HCT116 (cell line): ENCODE results near the gene GSTT4. TPM values are rescaled to one million over a fixed set of nuclear protein-coding genes. Genes with fewer than 3 reads are reported as not detected.

ENCODE experiments used
- ATAC-seq: fragments of 200-7000 bp; cut with Tn5 transposase; 2 replicates; pipeline ENCODE4 v1.9.1; 2020; ENCODE audit warnings: mild to moderate bottlenecking, moderate library complexity
- BruUV-seq: library from RNA; stranded (reverse); fragments of 400-500 nt; replicated peaks from 2 replicates; lab custom pipeline; 2021; lab: Mats Ljungman, UMichigan
- CTCF ChIA-PET: fragments of 300-600 bp; sonication (Branson Sonifier 250); formaldehyde crosslinking; loops from one replicate; lab custom pipeline; 2021; ENCODE audit warnings: antibody characterized with exemption; lab: Charles Lee
- POLR2A ChIA-PET: fragments of 300-600, 350-600 bp; sonication (Branson Sonifier 250); formaldehyde crosslinking; loops from one replicate; lab custom pipeline; 2021; ENCODE audit warnings: antibody characterized with exemption; lab: Charles Lee
- RAD21 ChIA-PET, 2 experiments: fragments of 300-600 bp; sonication (Branson Sonifier 250); formaldehyde crosslinking; loops; one replicate each; lab custom pipeline; 2023; ENCODE audit warnings: low total read pairs in 2 of 2; ENCODE audit not compliant: uncharacterized antibody in 2 of 2, unreplicated experiment in 2 of 2, low non-redundant PET in 1 of 2; lab: Charles Lee
- DNase-seq: peaks from one replicate; pipeline ENCODE4 v3.0.0-alpha.2; 2010; ENCODE audit warnings: low read depth, low spot score
- H2AFZ ChIP-seq: fragments of 200-600 bp; shearing (Covaris generic), sonication (generic); 2 replicates; pipeline ENCODE4 v1.6.1; 2017; ENCODE audit warnings: low read depth, mixed run types, mixed read lengths, antibody characterized with exemption, low read length; ENCODE audit not compliant: poor library complexity, severe bottlenecking
- H3K27ac ChIP-seq: 2 replicates; pipeline ENCODE4 v1.5.1; 2012; ENCODE audit warnings: low read depth, low read length
- H3K27me3 ChIP-seq: fragments of 200-600 bp; sonication (generic); 2 replicates; pipeline ENCODE4 v1.6.1; 2016; ENCODE audit warnings: mixed run types, low read length, mixed read lengths; ENCODE audit not compliant: insufficient read depth
- H3K36me3 ChIP-seq, 2 experiments: fragments of 200-500 bp in 1 of 2; fragments of 200-600 bp in 1 of 2; sonication (Bioruptor generic) in 1 of 2; sonication (generic) in 1 of 2; 2 replicates each; pipeline versions ENCODE4 v1.5.1 to v1.6.1; 2014 to 2016; ENCODE audit warnings: low read length in 2 of 2, inconsistent platforms in 1 of 2, mixed read lengths in 1 of 2, mixed run types in 1 of 2; ENCODE audit not compliant: insufficient read depth in 2 of 2, control insufficient read depth in 1 of 2
- H3K4me1 ChIP-seq, 2 experiments: fragments of 200-600 bp in 1 of 2; sonication (generic) in 1 of 2; 2 replicates each; pipeline versions ENCODE4 v1.5.1 to v1.6.1; 2012 to 2017; ENCODE audit warnings: low read length in 2 of 2, inconsistent platforms in 1 of 2, mild to moderate bottlenecking in 1 of 2, mixed read lengths in 1 of 2, mixed run types in 1 of 2, moderate library complexity in 1 of 2; ENCODE audit not compliant: insufficient read depth in 2 of 2, control insufficient read depth in 1 of 2
- H3K4me2 ChIP-seq: fragments of 200-600 bp; sonication (generic); 2 replicates; pipeline ENCODE4 v1.6.1; 2017; ENCODE audit warnings: mixed run types, low read length, mixed read lengths
- H3K4me3 ChIP-seq, 2 experiments: fragments of 200-600 bp in 1 of 2; sonication (generic) in 1 of 2; replicated peaks in 1 of 2; 2 replicates each; pipeline ENCODE4 v1.5.1; 2011 to 2016; ENCODE audit warnings: low read length in 2 of 2, control low read depth in 1 of 2, low read depth in 1 of 2, mild to moderate bottlenecking in 1 of 2, mixed read lengths in 1 of 2, mixed run types in 1 of 2
- H3K79me2 ChIP-seq: fragments of 200-600 bp; sonication (generic); 2 replicates; pipeline ENCODE4 v1.6.1; 2017; ENCODE audit warnings: mild to moderate bottlenecking, mixed run types, low read length, moderate library complexity, mixed read lengths; ENCODE audit not compliant: insufficient read depth
- H3K9ac ChIP-seq: fragments of 200-600 bp; sonication (generic); 2 replicates; pipeline ENCODE4 v1.6.1; 2016; ENCODE audit warnings: low read length, mixed read lengths
- H3K9me2 ChIP-seq: fragments of 200-600 bp; sonication (generic), shearing (Covaris generic); 2 replicates; pipeline ENCODE4 v1.6.1; 2017; ENCODE audit warnings: mixed run types, mild to moderate bottlenecking, moderate library complexity; ENCODE audit not compliant: insufficient read depth
- H3K9me3 ChIP-seq, 2 experiments: fragments of 200-500 bp in 1 of 2; fragments of 200-600 bp in 1 of 2; sonication (Bioruptor generic) in 1 of 2; sonication (generic) in 1 of 2; 2 replicates each; pipeline ENCODE4 v1.6.1; 2014 to 2017; ENCODE audit warnings: low read length in 2 of 2, mixed read lengths in 2 of 2, inconsistent platforms in 1 of 2, low read depth in 1 of 2, mild to moderate bottlenecking in 1 of 2, mixed run types in 1 of 2, moderate library complexity in 1 of 2; ENCODE audit not compliant: control insufficient read depth in 1 of 2, insufficient read depth in 1 of 2
- H4K20me1 ChIP-seq: fragments of 200-600 bp; sonication (generic), shearing (Covaris generic); 2 replicates; pipeline ENCODE4 v1.6.1; 2017; ENCODE audit warnings: mixed run types, mild to moderate bottlenecking, moderate library complexity; ENCODE audit not compliant: insufficient read depth
- ATF3 ChIP-seq: IDR thresholded peaks from 2 replicates; pipeline ENCODE4 v1.6.1; 2012
- CBX3 ChIP-seq: IDR thresholded peaks from 2 replicates; pipeline ENCODE4 v1.6.1; 2012; ENCODE audit warnings: low read depth
- CEBPB ChIP-seq: IDR thresholded peaks from 2 replicates; pipeline ENCODE4 v1.6.1; 2012; ENCODE audit warnings: low read depth
- EGR1 ChIP-seq: IDR thresholded peaks from 2 replicates; pipeline ENCODE4 v1.6.1; 2012; ENCODE audit warnings: low read depth
- ELF1 ChIP-seq: IDR thresholded peaks from 2 replicates; pipeline ENCODE4 v1.6.1; 2012; ENCODE audit warnings: low read depth, borderline replicate concordance
- EZH2phosphoT487 ChIP-seq: fragments of 200-600 bp; IDR thresholded peaks from 2 replicates; pipeline ENCODE4 v1.6.1; 2018; ENCODE audit warnings: antibody characterized with exemption, borderline replicate concordance
- JUND ChIP-seq: IDR thresholded peaks from 2 replicates; pipeline ENCODE4 v1.6.1; 2012
- POLR2A ChIP-seq: IDR thresholded peaks from 2 replicates; pipeline ENCODE4 v1.7.0; 2011; ENCODE audit warnings: borderline replicate concordance; ENCODE audit not compliant: insufficient read depth, insufficient read length; ENCODE audit errors: extremely low read depth
- POLR2AphosphoS5 ChIP-seq: IDR thresholded peaks from 2 replicates; pipeline ENCODE4 v1.6.1; 2011; ENCODE audit warnings: mild to moderate bottlenecking, low read depth, low read length, moderate library complexity
- RAD21 ChIP-seq: IDR thresholded peaks from 2 replicates; pipeline ENCODE4 v1.6.1; 2012; ENCODE audit warnings: low read depth, mild to moderate bottlenecking
- REST ChIP-seq: IDR thresholded peaks from 2 replicates; pipeline ENCODE4 v1.6.1; 2012; ENCODE audit warnings: low read depth
- SRF ChIP-seq: IDR thresholded peaks from 2 replicates; pipeline ENCODE4 v1.6.1; 2012; ENCODE audit warnings: low read depth
- TCF7L2 ChIP-seq: IDR thresholded peaks from 2 replicates; pipeline ENCODE4 v1.7.0; 2011; ENCODE audit warnings: borderline replicate concordance, inconsistent platforms; ENCODE audit not compliant: insufficient read depth, insufficient read length; ENCODE audit errors: extremely low read depth
- YY1 ChIP-seq: IDR thresholded peaks from 2 replicates; pipeline ENCODE4 v1.6.1; 2011; ENCODE audit warnings: low read length, low read depth, moderate library complexity, mild to moderate bottlenecking; ENCODE audit not compliant: insufficient replicate concordance; ENCODE audit errors: extremely low read depth
- ZFX ChIP-seq: fragments of 450-650 bp; IDR thresholded peaks from 2 replicates; pipeline ENCODE4 v1.6.1; 2017
- ZNF274 ChIP-seq: fragments of 200-500 bp; sonication (Bioruptor generic); IDR thresholded peaks from 2 replicates; pipeline ENCODE4 v1.6.1; 2014; ENCODE audit warnings: mild to moderate bottlenecking, low read depth, low read length, inconsistent platforms
- intact Hi-C: fragments of 100-400 bp; cut with micrococcal nuclease; formaldehyde crosslinking; loops from 2 replicates; pipeline ENCODE4 v1.10.0; 2022
- total RNA-seq: library from RNA; stranded (reverse); gene quantifications from one replicate; pipeline ENCODE4 v1.2.1, GENCODE V29; 2021; ENCODE audit not compliant: unreplicated experiment
- TF ChIP-seq, protein P1 (sequence below): IDR thresholded peaks from 2 replicates; pipeline ENCODE4 v1.6.1; 2012
- TF ChIP-seq, protein P2 (sequence below), 3 experiments: fragments of 200-600 bp in 1 of 3; sonication (generic) in 1 of 3; IDR thresholded peaks in 2 of 3; conservative IDR thresholded peaks in 1 of 3; 2 replicates each; pipeline ENCODE4 v1.5.1; 2012 to 2017; ENCODE audit warnings: low read depth in 2 of 3, low read length in 2 of 3, antibody characterized with exemption in 1 of 3, borderline replicate concordance in 1 of 3, control low read depth in 1 of 3, mild to moderate bottlenecking in 1 of 3, mixed read lengths in 1 of 3, mixed run types in 1 of 3, moderate library complexity in 1 of 3; ENCODE audit not compliant: insufficient read depth in 1 of 3

GSTT4 gene
- total RNA-seq, 1 experiment from 2014 or later = not detected

DNA sequence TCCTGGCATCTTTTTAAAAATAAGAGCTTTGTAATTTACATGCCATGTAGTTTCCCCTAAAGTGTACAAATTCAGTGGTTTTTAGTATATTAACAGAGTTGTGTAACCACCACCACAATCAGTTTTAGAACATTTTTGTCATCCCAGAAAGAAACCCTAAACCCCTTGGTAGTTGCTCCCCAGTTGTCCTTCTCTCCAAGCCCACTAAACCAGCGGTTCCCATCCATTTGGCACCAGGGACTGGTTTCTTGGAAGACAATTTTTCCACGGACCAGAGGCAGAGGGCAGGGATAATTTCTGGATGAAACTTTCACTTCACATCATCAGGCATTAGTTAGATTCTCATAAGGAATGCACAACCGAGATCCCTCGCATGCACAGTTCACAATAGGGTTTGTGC is 28.5 kb upstream of the GSTT4 start (continued):
- TF ChIP-seq SRF (no peak), ELF1 (no peak)
- TF ChIP-seq, protein P1, sequence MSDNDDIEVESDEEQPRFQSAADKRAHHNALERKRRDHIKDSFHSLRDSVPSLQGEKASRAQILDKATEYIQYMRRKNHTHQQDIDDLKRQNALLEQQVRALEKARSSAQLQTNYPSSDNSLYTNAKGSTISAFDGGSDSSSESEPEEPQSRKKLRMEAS = no peak
- TF ChIP-seq, all 23 proteins: peak for 0

- H3K4me3 ChIP-seq = no peak overlapping the region
- no peaks in the 10 kb centered on the region for H3K9me2 ChIP-seq
- ATAC-seq (no peak), DNase-seq (no peak)
- peaks cover 99% of the 10 kb centered on the region for H3K79me2 ChIP-seq
- no peaks in the 10 kb centered on the region for H3K4me1 ChIP-seq
- TF ChIP-seq CBX3 (no peak), EZH2phosphoT487 (no peak), TCF7L2 (no peak), REST (no peak), EGR1 (no peak), YY1 (no peak), CEBPB (no peak), POLR2AphosphoS5 (no peak), POLR2A (no peak), JUND (no peak), ZFX (no peak), ATF3 (no peak), RAD21 (no peak), SRF (no peak), ZNF274 (no peak)
- TF ChIP-seq, protein P1 = no peak
- TF ChIP-seq, protein P2, sequence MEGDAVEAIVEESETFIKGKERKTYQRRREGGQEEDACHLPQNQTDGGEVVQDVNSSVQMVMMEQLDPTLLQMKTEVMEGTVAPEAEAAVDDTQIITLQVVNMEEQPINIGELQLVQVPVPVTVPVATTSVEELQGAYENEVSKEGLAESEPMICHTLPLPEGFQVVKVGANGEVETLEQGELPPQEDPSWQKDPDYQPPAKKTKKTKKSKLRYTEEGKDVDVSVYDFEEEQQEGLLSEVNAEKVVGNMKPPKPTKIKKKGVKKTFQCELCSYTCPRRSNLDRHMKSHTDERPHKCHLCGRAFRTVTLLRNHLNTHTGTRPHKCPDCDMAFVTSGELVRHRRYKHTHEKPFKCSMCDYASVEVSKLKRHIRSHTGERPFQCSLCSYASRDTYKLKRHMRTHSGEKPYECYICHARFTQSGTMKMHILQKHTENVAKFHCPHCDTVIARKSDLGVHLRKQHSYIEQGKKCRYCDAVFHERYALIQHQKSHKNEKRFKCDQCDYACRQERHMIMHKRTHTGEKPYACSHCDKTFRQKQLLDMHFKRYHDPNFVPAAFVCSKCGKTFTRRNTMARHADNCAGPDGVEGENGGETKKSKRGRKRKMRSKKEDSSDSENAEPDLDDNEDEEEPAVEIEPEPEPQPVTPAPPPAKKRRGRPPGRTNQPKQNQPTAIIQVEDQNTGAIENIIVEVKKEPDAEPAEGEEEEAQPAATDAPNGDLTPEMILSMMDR (IDR thresholded peaks at IDR 0.05 in 2 of 3, conservative IDR thresholded peaks at IDR 0.05 in 1 of 3; ENCODE audit: borderline replicate concordance in 1 of 3, insufficient read depth in 1 of 3, low read depth in 2 of 3, low read length in 2 of 3) = no peak
- H3K27ac ChIP-seq = no peak overlapping the region
- RAD21 ChIA-PET = no interaction called here
- no peak overlapping the region for H2AFZ ChIP-seq
- no peaks in the 10 kb centered on the region for H4K20me1 ChIP-seq
- H3K9me3 ChIP-seq = no peaks in the 10 kb centered on the region
- no peaks in the 10 kb centered on the region for H3K36me3 ChIP-seq
- intact Hi-C loops = no loop called here
- no peaks in the 10 kb centered on the region for H3K27me3 ChIP-seq
- POLR2A ChIA-PET = no interaction called here
- BruUV-seq = no TSS peak
- CTCF ChIA-PET = no interaction called here
- no peak overlapping the region for H3K9ac ChIP-seq
- no peak overlapping the region for H3K4me2 ChIP-seq
These were observed 25.0 kb upstream of the GSTT4 start for GRCh38 chr22:24030186-24030702.
